ENCODE data around the gene SMTNL2. TPM values are rescaled to one million over a fixed set of nuclear protein-coding genes. Genes with fewer than 3 reads are reported as not detected.

Gene SMTNL2
- total and polyA plus RNA-seq, 2 of the 4 experiments (the other 2 are of a cell fraction): not detected

DNA sequence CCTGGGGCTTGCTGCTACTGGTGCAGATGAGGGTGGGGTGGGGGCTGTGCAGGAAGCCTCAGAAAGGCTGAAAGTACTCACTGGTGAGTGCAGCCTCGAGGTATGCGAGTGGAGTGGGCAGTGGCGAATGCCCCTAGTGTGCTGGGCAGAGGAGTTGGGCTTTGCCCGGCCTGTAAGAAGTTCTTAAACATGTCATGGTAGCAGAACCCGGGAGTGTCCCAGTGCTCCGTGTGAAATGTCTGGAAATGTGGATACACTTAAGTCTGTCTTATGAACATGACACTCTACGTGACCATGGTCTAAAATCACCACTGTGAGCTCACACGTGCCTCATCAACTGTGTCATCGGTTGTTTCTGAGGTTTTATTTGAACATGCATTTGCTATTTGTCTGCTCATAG is 1.7 kb downstream of the SMTNL2 start:
- no peak overlapping the region for H2BK120ac ChIP-seq (ENCODE audit: low read depth, low read length)
- H4K5ac ChIP-seq (ENCODE audit: low read depth, low read length): no peak overlapping the region
- no peak overlapping the region for H3K4me2 ChIP-seq (ENCODE audit: low read depth, low read length)
- ATAC-seq (ENCODE audit: low read depth): no peak
- no peak for DNase-seq
- H3K23ac ChIP-seq (ENCODE audit: low read depth, low read length): no peak overlapping the region
- no peak overlapping the region for H4K8ac ChIP-seq (ENCODE audit: low read depth in 2 of 2, low read length in 2 of 2)
- no peak overlapping the region for H4K91ac ChIP-seq (ENCODE audit: insufficient read depth, low read depth, low read length)
- no peak overlapping the region for H3K4me3 ChIP-seq (ENCODE audit: insufficient read depth, low read depth, low read length)
- no peak overlapping the region for H3K27ac ChIP-seq (ENCODE audit: insufficient read depth, low read length)
- H3K79me1 ChIP-seq (ENCODE audit: low read depth in 1 of 2, low read length in 2 of 2): no peaks in the 10 kb centered on the region
- no peaks in the 10 kb centered on the region for H3K36me3 ChIP-seq (ENCODE audit: control insufficient read depth, insufficient read depth, low read length)
- H3K18ac ChIP-seq (ENCODE audit: low read depth, low read length): no peak overlapping the region
- H3K56ac ChIP-seq (ENCODE audit: extremely low read depth, insufficient read depth, low read length): no peak overlapping the region
- H2AFZ ChIP-seq (replicated peaks; ENCODE audit: low read length, poor library complexity): no peak overlapping the region
- H2BK20ac ChIP-seq (ENCODE audit: low read depth, low read length): no peak overlapping the region
- H3K9me1 ChIP-seq (ENCODE audit: insufficient read depth, low read length): no peaks in the 10 kb centered on the region
- in situ Hi-C loops (cut with MboI; ENCODE audit: low sequenced_read_pairs): no loop called here
- no peak for TF ChIP-seq CEBPB (IDR thresholded peaks at IDR 0.05; ENCODE audit: low read depth, low read length)
- no peak overlapping the region for H3K4ac ChIP-seq (ENCODE audit: low read depth, low read length)
- H2AK5ac ChIP-seq (ENCODE audit: low read depth, low read length): no peak overlapping the region
- no peak overlapping the region for H3K14ac ChIP-seq (replicated peaks; ENCODE audit: low read depth, low read length)
- peaks cover 86% of the 10 kb centered on the region for H3K27me3 ChIP-seq (ENCODE audit: control insufficient read depth, insufficient read depth, low read length)
- H3K4me1 ChIP-seq (ENCODE audit: control insufficient read depth, insufficient read depth, low read length): no peaks in the 10 kb centered on the region; the same call in 1 of the 2 replicates
- H2BK5ac ChIP-seq (ENCODE audit: low read depth, low read length, poor library complexity, severe bottlenecking): no peak overlapping the region
- no peaks in the 10 kb centered on the region for H4K20me1 ChIP-seq (ENCODE audit: insufficient read depth, low read length)
- ChIA-PET CTCF (no interaction called here), POLR2A (ENCODE audit: unreplicated experiment) (no interaction called here)
- no TSS peak for BruUV-seq (replicated peaks)
- intact Hi-C loops (cut with micrococcal nuclease): no loop called here
- H3K9ac ChIP-seq (ENCODE audit: low read depth, low read length): no peak overlapping the region
- H3K9me3 ChIP-seq (ENCODE audit: control insufficient read depth, insufficient read depth, low read length): no peaks in the 10 kb centered on the region
- 84% methylated on average over 4 of the region's 9 CpGs; no CpG with 5 or more reads in 1 of the 2 experiments for WGBS, 2 experiments (ENCODE audit: extremely low coverage in 2 of 2, insufficient read length in 1 of 2)
- dilution Hi-C loops (cut with HindIII; ENCODE audit: low sequenced_read_pairs, unreplicated experiment): no loop called here
- H2BK15ac ChIP-seq (ENCODE audit: low read depth, low read length): no peak overlapping the region
- H2AK9ac ChIP-seq (replicated peaks; ENCODE audit: low read depth, low read length, poor library complexity): no peak overlapping the region

Measured in IMR-90 (cell line).